Esophagus muscularis mucosa (tissue), 4 donors: ENCODE data around the gene ZNF653. TPM values are rescaled to one million over a fixed set of nuclear protein-coding genes. Genes with fewer than 3 reads are reported as not detected.
"Not testable (repeated sequence)": the region's sequence is repeated elsewhere in the genome, so short reads cannot be mapped to it uniquely, and the experiment has no call there.

Experiments used
- DNase-seq: peaks from one replicate; pipeline ENCODE4 v3.0.0-alpha.2; 2017; ENCODE audit errors: extremely low spot score
- H3K27ac ChIP-seq, 4 donors: fragments of 200-600 bp; sonication (generic); replicated peaks in 1 of 4; 1 replicate in 3 of 4; 2 replicates in 1 of 4; pipeline ENCODE4 v1.5.1; 2016 to 2019; ENCODE audit warnings: mild to moderate bottlenecking in 1 of 4
- H3K27me3 ChIP-seq, 4 donors: fragments of 200-600 bp; sonication (generic); one replicate each; pipeline versions ENCODE4 v1.5.1 to v1.6.0; 2016 to 2019
- H3K36me3 ChIP-seq, 4 donors: fragments of 200-600 bp; sonication (generic); one replicate each; pipeline ENCODE4 v1.5.1; 2016 to 2019
- H3K4me1 ChIP-seq, 4 donors: fragments of 200-600 bp; sonication (generic); one replicate each; pipeline ENCODE4 v1.5.1; 2016 to 2019
- H3K4me3 ChIP-seq, 4 donors: fragments of 200-600 bp; sonication (generic); 1 replicate in 2 of 4; 2 replicates in 2 of 4; pipeline ENCODE4 v1.5.1; 2016 to 2019; ENCODE audit warnings: mild to moderate bottlenecking in 4 of 4, moderate library complexity in 1 of 4
- H3K9me3 ChIP-seq, 4 donors: fragments of 200-600 bp; sonication (generic); 1 replicate in 3 of 4; 2 replicates in 1 of 4; pipeline ENCODE4 v1.5.1; 2016 to 2019
- CTCF ChIP-seq, 3 experiments: fragments of 200-600 bp in 2 of 3; fragments of 450-650 bp in 1 of 3; sonication (generic) in 2 of 3; IDR thresholded peaks; one replicate each; pipeline ENCODE4 v1.5.1; 2017 to 2019; ENCODE audit warnings: antibody characterized with exemption in 3 of 3, mild to moderate bottlenecking in 2 of 3, moderate library complexity in 1 of 3
- EP300 ChIP-seq: sonication (generic); formaldehyde crosslinking; IDR thresholded peaks from one replicate; pipeline ENCODE4 v1.6.1; 2017; ENCODE audit warnings: antibody characterized with exemption
- POLR2A ChIP-seq: fragments of 450-650 bp; IDR thresholded peaks from one replicate; pipeline ENCODE4 v1.6.1; 2017; ENCODE audit warnings: antibody characterized with exemption, moderate library complexity, mild to moderate bottlenecking, low read depth
- POLR2AphosphoS5 ChIP-seq, 2 donors: sonication (generic); formaldehyde crosslinking; IDR thresholded peaks; one replicate each; pipeline ENCODE4 v1.6.1; 2017; ENCODE audit warnings: antibody characterized with exemption in 2 of 2
- WGBS: methylation state at CpG from one replicate; pipeline ENCODE4 v1.1.5; 2018; 5-methylcytosine and 5-hydroxymethylcytosine counted together
- intact Hi-C: fragments of 100-400 bp; cut with DNase I; formaldehyde crosslinking; loops from one replicate; pipeline ENCODE4 v1.15.1; 2023
- total RNA-seq, 4 donors: library from RNA; depleted of rRNA; stranded (reverse); fragments of >200 nt; gene quantifications; one replicate each; pipeline versions ENCODE4 v1.1.0 to v1.2.1, GENCODE V29; 2016

ZNF653 gene
- total RNA-seq, 4 donors from 2014 or later = 9.1 to 13.9 (median 9.4) TPM

DNA sequence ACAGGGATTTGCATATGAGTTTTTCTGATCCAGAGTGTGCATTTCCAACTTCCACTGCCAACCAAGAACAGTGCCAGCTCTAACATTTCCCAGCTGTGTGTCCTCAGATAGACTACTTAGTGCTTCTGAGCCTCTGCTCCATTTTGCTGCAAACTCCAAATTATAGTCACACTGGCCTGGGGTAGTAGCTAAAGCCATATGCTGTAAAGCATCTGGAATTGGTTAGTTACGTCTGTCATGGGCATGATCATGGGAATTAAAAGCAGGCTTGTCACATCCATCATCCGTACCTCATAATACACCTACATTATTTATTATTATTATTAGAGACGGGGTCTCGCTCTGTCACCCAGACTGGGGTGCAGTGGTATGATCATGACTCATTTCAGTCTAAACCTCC, 31.9 kb downstream of the ZNF653 start:
- intact Hi-C loops = no loop called here
- TF ChIP-seq POLR2A = no peak
- TF ChIP-seq EP300 = no peak
- no peak for TF ChIP-seq POLR2AphosphoS5 (IDR thresholded peaks at IDR 0.05)
- no peak for TF ChIP-seq CTCF (IDR thresholded peaks at IDR 0.05)
- no peak overlapping the region for H3K4me3 ChIP-seq
- H3K27ac ChIP-seq = no peak overlapping the region
- no peak for DNase-seq
- H3K9me3 ChIP-seq = no peaks in the 10 kb centered on the region
- H3K4me1 ChIP-seq = no peaks in the 10 kb centered on the region
- 55% methylated on average over 4 of the region's 4 CpGs for WGBS
- H3K27me3 ChIP-seq = peaks cover 0 to 16% (median 0%) of the 10 kb centered on the region in 4 donors
- no peaks in the 10 kb centered on the region for H3K36me3 ChIP-seq

DNA sequence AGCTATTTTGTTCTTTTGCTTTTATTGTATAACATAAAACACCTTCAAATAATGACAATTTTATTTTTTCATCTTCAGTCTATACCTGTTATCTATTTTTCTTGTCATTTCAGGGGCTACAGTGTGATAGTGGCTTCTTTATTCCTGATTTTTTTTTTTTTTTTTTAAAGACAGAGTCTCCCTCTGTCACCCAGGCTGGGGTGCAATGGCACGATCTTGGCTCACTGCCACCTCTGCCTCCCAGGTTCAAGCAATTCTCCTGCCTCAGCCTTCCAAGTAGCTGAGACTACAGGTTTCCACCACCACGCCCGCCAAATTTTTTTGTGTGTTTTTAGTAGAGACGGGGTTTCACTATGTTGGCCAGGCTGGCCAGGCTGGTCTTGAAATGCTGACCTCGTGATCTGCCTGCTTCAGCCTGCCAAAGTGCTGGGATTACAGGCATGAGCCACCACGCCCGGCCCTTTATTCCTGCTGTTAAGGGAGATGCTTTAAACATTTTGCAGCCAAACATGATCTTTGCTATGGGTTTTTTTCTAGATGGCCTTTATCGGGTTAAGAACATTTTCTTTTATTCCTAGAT, 37.3 kb downstream of the ZNF653 start:
- H3K4me1 ChIP-seq, H3K4me3 ChIP-seq, intact Hi-C loops, H3K36me3 ChIP-seq, H3K9me3 ChIP-seq, H3K27ac ChIP-seq, DNase-seq: not testable (repeated sequence)
- peaks cover 0 to 31% (median 0%) of the 10 kb centered on the region in 4 donors for H3K27me3 ChIP-seq
- 73% methylated on average over 8 of the region's 8 CpGs for WGBS

DNA sequence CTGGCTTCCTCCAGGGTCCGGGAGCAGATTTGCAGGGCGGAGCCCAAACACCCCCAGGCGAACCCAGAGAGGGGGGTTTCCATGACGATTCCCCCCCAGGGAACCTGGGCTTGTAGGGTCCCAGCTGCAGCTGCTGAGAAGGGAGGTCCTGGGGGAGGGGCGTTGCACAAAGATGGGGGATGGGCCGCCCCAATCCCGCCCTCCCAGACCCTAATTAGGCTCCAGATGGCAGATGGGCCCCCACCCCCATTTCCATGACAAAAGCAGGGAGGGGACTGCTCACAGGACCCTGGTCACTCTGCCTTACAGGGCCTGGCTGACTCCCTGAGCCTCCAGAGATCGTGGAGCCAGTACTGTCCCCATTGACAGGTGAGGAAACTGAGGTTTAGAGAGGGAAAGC, 40.0 kb downstream of the ZNF653 start:
- no CpG with 5 or more reads among the region's 8 CpGs for WGBS
- DNase-seq = no peak
- TF ChIP-seq EP300 (no peak), POLR2AphosphoS5 (IDR thresholded peaks at IDR 0.05) (no peak), POLR2A (no peak), CTCF (IDR thresholded peaks at IDR 0.05) (no peak)
- Histone ChIP-seq H3K36me3 (no peaks in the 10 kb centered on the region), H3K4me1 (no peaks in the 10 kb centered on the region), H3K27ac (no peak overlapping the region), H3K4me3 (no peak overlapping the region), H3K27me3 (peaks cover 0 to 26% (median 0%) of the 10 kb centered on the region in 4 donors), H3K9me3 (no peaks in the 10 kb centered on the region)
- intact Hi-C loops = no loop called here

DNA sequence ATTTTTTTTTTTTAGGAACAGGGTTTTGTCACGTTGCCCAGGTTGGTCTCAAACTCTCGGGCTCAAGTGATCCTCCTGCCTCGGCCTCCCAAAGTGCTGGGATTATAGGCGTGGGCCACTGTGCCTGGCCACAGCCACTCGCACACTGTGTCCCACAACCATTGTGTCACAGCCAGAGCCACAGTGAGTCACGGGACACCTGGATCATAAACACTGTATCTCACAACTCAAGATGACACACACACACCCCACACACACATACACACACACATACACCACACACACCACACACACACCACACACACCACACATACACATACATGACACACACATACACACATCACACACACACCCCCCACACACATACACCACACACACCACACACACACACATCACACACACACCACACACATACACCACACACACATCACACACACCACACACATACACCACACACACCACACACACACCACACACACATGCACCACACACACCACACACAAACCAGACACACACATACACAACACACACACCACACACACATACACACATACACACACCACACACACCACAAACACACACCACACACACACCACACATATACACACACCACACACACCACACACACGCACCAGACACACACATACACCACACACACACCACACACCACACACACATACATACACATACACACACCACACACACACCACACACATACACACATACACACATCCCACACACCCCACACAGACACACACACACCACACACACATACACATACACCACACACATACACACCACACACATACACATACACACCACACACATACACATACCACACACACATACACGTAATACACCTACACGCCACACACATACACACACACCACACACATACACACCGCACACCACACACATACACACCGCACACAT, 41.0 kb downstream of the ZNF653 start:
- no peak overlapping the region for H3K4me3 ChIP-seq
- intact Hi-C loops = no loop called here
- H3K27ac ChIP-seq = no peak overlapping the region
- no peak for DNase-seq
- peaks cover 0 to 28% (median 0%) of the 10 kb centered on the region in 4 donors for H3K27me3 ChIP-seq
- H3K4me1 ChIP-seq = no peaks in the 10 kb centered on the region
- H3K9me3 ChIP-seq = no peaks in the 10 kb centered on the region
- no peaks in the 10 kb centered on the region for H3K36me3 ChIP-seq
- WGBS = 78% methylated on average over 9 of the region's 11 CpGs
- no peak for TF ChIP-seq EP300
- no peak for TF ChIP-seq CTCF (IDR thresholded peaks at IDR 0.05)
- TF ChIP-seq POLR2A = no peak
- TF ChIP-seq POLR2AphosphoS5 (IDR thresholded peaks at IDR 0.05) = no peak

DNA sequence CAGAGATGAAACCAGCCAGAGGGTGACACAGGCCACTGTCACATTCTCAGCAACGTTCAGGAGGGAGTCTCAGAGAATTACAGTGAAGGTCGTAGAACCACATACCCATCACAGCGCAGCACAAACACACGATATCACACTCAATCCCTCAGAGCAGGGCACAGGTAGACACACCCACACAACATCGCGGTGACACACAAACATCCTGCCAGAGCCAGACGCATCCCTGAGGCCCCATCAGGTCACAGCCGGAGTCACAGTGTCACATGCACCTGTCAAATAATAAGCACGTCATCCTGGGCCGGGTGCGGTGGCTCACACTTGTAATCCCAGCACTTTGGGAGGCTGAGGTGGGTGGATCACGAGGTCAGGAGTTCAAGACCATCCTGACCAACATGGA, 42.2 kb downstream of the ZNF653 start:
- Histone ChIP-seq H3K36me3 (no peaks in the 10 kb centered on the region), H3K4me1 (no peaks in the 10 kb centered on the region), H3K4me3 (no peak overlapping the region), H3K27me3 (peaks cover 0 to 40% (median 0%) of the 10 kb centered on the region in 4 donors), H3K9me3 (no peaks in the 10 kb centered on the region), H3K27ac (no peak overlapping the region)
- no peak for TF ChIP-seq POLR2A
- TF ChIP-seq EP300 = no peak
- TF ChIP-seq POLR2AphosphoS5 (IDR thresholded peaks at IDR 0.05) = no peak
- TF ChIP-seq CTCF (IDR thresholded peaks at IDR 0.05) = no peak
- 83% methylated on average over 10 of the region's 12 CpGs for WGBS
- intact Hi-C loops = no loop called here
- no peak for DNase-seq
